GM23338 (cell line): ENCODE results near the gene TIGAR. TPM values are rescaled to one million over a fixed set of nuclear protein-coding genes. Genes with fewer than 3 reads are reported as not detected.

Source experiments
- ATAC-seq: fragments of 200-7000 bp; cut with Tn5 transposase; 3 replicates; pipeline ENCODE4 v1.9.1; 2020
- DNase-seq: peaks from one replicate; pipeline ENCODE4 v3.0.0-alpha.2; 2015; ENCODE audit warnings: low spot score
- H2AFZ ChIP-seq: fragments of 200-600 bp; sonication (generic); 2 replicates; pipeline ENCODE4 v1.8.0; 2016; ENCODE audit warnings: antibody characterized with exemption, mild to moderate bottlenecking, moderate library complexity
- H3F3A ChIP-seq: fragments of 200-600 bp; sonication (generic); replicated peaks from 2 replicates; pipeline ENCODE4 v1.8.0; 2017; ENCODE audit warnings: antibody characterized with exemption, mixed run types, low read depth
- H3K27ac ChIP-seq: fragments of 200-600 bp; sonication (generic); 2 replicates; pipeline ENCODE4 v1.6.1; 2016; ENCODE audit warnings: low read depth
- H3K27me3 ChIP-seq: fragments of 200-600 bp; sonication (generic); 2 replicates; pipeline ENCODE4 v1.8.0; 2016; ENCODE audit warnings: mild to moderate bottlenecking, mixed run types, moderate library complexity; ENCODE audit not compliant: insufficient read depth
- H3K36me3 ChIP-seq: fragments of 200-600 bp; sonication (generic); 2 replicates; pipeline ENCODE4 v1.8.0; 2016; ENCODE audit warnings: mild to moderate bottlenecking; ENCODE audit not compliant: insufficient read depth
- H3K4me1 ChIP-seq: fragments of 200-600 bp; sonication (generic); 2 replicates; pipeline ENCODE4 v1.8.0; 2016; ENCODE audit warnings: mild to moderate bottlenecking, moderate library complexity; ENCODE audit not compliant: insufficient read depth
- H3K4me2 ChIP-seq: fragments of 200-600 bp; sonication (generic); 2 replicates; pipeline ENCODE4 v1.7.1; 2017; ENCODE audit warnings: mixed run types
- H3K4me3 ChIP-seq: fragments of 200-600 bp; sonication (generic); 2 replicates; pipeline ENCODE4 v1.6.1; 2016; ENCODE audit warnings: mixed run types
- H3K79me2 ChIP-seq: fragments of 200-600 bp; sonication (generic); replicated peaks from 2 replicates; pipeline ENCODE4 v1.8.0; 2017; ENCODE audit warnings: mild to moderate bottlenecking; ENCODE audit not compliant: insufficient read depth
- H3K9me2 ChIP-seq: fragments of 200-600 bp; sonication (generic); 2 replicates; pipeline ENCODE4 v1.8.0; 2017; ENCODE audit not compliant: insufficient read depth
- H4K20me1 ChIP-seq: fragments of 200-600 bp; sonication (generic); replicated peaks from 2 replicates; pipeline ENCODE4 v1.8.0; 2017; ENCODE audit warnings: mild to moderate bottlenecking; ENCODE audit not compliant: insufficient read depth
- H3K27ac Mint-ChIP-seq: 2 replicates; pipeline ENCODE4 v1.8.0; 2020; ENCODE audit warnings: inconsistent platforms, mild to moderate bottlenecking, moderate library complexity, mixed read lengths
- H3K27me3 Mint-ChIP-seq: 3 replicates; pipeline ENCODE4 v1.8.0; 2022; ENCODE audit warnings: low read depth, mild to moderate bottlenecking, moderate library complexity, mixed read lengths, inconsistent platforms; ENCODE audit not compliant: insufficient read depth, poor library complexity
- H3K36me3 Mint-ChIP-seq: 3 replicates; pipeline ENCODE4 v1.8.0; 2021; ENCODE audit warnings: low read depth, mild to moderate bottlenecking, inconsistent platforms, moderate library complexity, mixed read lengths
- H3K4me1 Mint-ChIP-seq: 3 replicates; pipeline ENCODE4 v1.8.0; 2020; ENCODE audit warnings: mild to moderate bottlenecking, inconsistent platforms, mixed read lengths
- H3K4me3 Mint-ChIP-seq: 3 replicates; pipeline ENCODE4 v1.8.0; 2021; ENCODE audit warnings: moderate library complexity, mild to moderate bottlenecking, inconsistent platforms, mixed read lengths
- H3K9me3 Mint-ChIP-seq: 3 replicates; pipeline ENCODE4 v1.8.0; 2020; ENCODE audit warnings: moderate library complexity, mild to moderate bottlenecking, inconsistent platforms, mixed read lengths
- EZH2 ChIP-seq: fragments of 200-600 bp; sonication (generic); IDR thresholded peaks from one replicate; pipeline ENCODE4 v1.8.0; 2017; ENCODE audit warnings: antibody characterized with exemption, mild to moderate bottlenecking, low read depth; ENCODE audit not compliant: unreplicated experiment
- EZH2phosphoT487 ChIP-seq: fragments of 200-600 bp; sonication (generic); IDR thresholded peaks from one replicate; pipeline ENCODE4 v1.8.1; 2018; ENCODE audit warnings: antibody characterized with exemption; ENCODE audit not compliant: unreplicated experiment
- JUNB ChIP-seq: IDR thresholded peaks from one replicate; pipeline ENCODE4 v1.6.1; 2016; ENCODE audit warnings: antibody characterized with exemption; ENCODE audit not compliant: unreplicated experiment
- REST ChIP-seq: IDR thresholded peaks from one replicate; pipeline ENCODE4 v1.6.1; 2018; ENCODE audit warnings: antibody characterized with exemption; ENCODE audit not compliant: unreplicated experiment
- STAT1 ChIP-seq: IDR thresholded peaks from one replicate; pipeline ENCODE4 v1.6.1; 2016; ENCODE audit warnings: antibody characterized with exemption; ENCODE audit not compliant: unreplicated experiment
- ZNF114 ChIP-seq: fragments of 250-450 bp; sonication (Bioruptor Pico); IDR thresholded peaks from 2 replicates; pipeline ENCODE4 v1.5.0; 2020; ENCODE audit warnings: mild to moderate bottlenecking, moderate library complexity
- ZNF331 ChIP-seq: fragments of 250-450 bp; sonication (Bioruptor Pico); IDR thresholded peaks from 2 replicates; pipeline ENCODE4 v1.5.0; 2020; ENCODE audit warnings: low read depth, mild to moderate bottlenecking, moderate library complexity
- ZNF462 ChIP-seq: fragments of 250-450 bp; sonication (Bioruptor Pico); IDR thresholded peaks from 2 replicates; pipeline ENCODE4 v1.5.0; 2020; ENCODE audit warnings: mild to moderate bottlenecking, moderate library complexity
- polyA plus RNA-seq: library from polyadenylated mRNA; unstranded; fragments of >200 nt; fragmentation: Nextera tagmentation; extraction: Ambion mirVana; gene quantifications from 2 replicates; pipeline ENCODE4 v1.2.1, GENCODE V29; 2016
- total RNA-seq: library from RNA; depleted of rRNA; stranded (reverse); fragments of >200 nt; shearing (Covaris generic); gene quantifications from 2 replicates; pipeline ENCODE4 v1.2.3, GENCODE V29; 2014

TIGAR gene
- total and polyA plus RNA-seq, 2 experiments from 2014 or later, result 10.4 to 13.3 TPM

- no peaks in the 10 kb centered on the region for H3K4me1 Mint-ChIP-seq
- no peaks in the 10 kb centered on the region for H3K27me3 ChIP-seq
- H3K36me3 ChIP-seq, result no peaks in the 10 kb centered on the region
- H3K4me2 ChIP-seq, result no peak overlapping the region
- H3K4me3 Mint-ChIP-seq, result no peak overlapping the region
- no peak overlapping the region for H3K27ac Mint-ChIP-seq
- no peaks in the 10 kb centered on the region for H4K20me1 ChIP-seq
- peaks cover 6% of the 10 kb centered on the region; the same call in 1 of the 2 replicates for H3K9me2 ChIP-seq
- H3K79me2 ChIP-seq, result no peaks in the 10 kb centered on the region
- ATAC-seq (no peak), DNase-seq (no peak)
- H3K36me3 Mint-ChIP-seq, result peaks cover 6% of the 10 kb centered on the region; the same call in 1 of the 3 replicates
- H3F3A ChIP-seq, result no peaks in the 10 kb centered on the region
- TF ChIP-seq JUNB (no peak), STAT1 (no peak), REST (no peak), EZH2phosphoT487 (no peak), ZNF331 (CRISPR knock-in tag) (no peak), ZNF114 (CRISPR knock-in tag) (no peak), EZH2 (no peak), ZNF462 (no peak)
- H3K27me3 Mint-ChIP-seq, result no peaks in the 10 kb centered on the region
- H3K27ac ChIP-seq, result no peak overlapping the region
- H3K4me1 ChIP-seq, result peaks cover 2% of the 10 kb centered on the region; the same call in 1 of the 2 replicates
- no peak overlapping the region for H3K4me3 ChIP-seq
- peaks cover 14% of the 10 kb centered on the region for H3K9me3 Mint-ChIP-seq
- H2AFZ ChIP-seq, result no peak overlapping the region
Measured at GRCh38 chr12:4401117-4401516, 80.1 kb downstream of the TIGAR start.
